ENCODE results near the gene TMEM135. TPM values are rescaled to one million over a fixed set of nuclear protein-coding genes. Genes with fewer than 3 reads are reported as not detected.

TMEM135 gene
- total RNA-seq, 6 experiments from 2014 or later = 12.2 to 27.9 (median 18.8) TPM

Other genes starting within 250 kb of the TMEM135 start
- 10 to 100 TPM in 3 of 6 experiments, 1 to 10 TPM in 3; 6.9 to 17.8 (median 9.4) TPM for gene PRSS23, start 237.4 kb upstream of the TMEM135 start, total RNA-seq
- 10 to 100 TPM; 12.5 to 26.1 (median 17.1) TPM for gene FZD4, start 82.5 kb upstream of the TMEM135 start, total RNA-seq

All from right lobe of liver (tissue), 5 donors.